Endodermal cell (in vitro differentiated cells): ENCODE measurements around the gene GAREM1. TPM values are rescaled to one million over a fixed set of nuclear protein-coding genes. Genes with fewer than 3 reads are reported as not detected.

Experiments used
- DNase-seq: peaks from one replicate; pipeline ENCODE4 v3.0.0-alpha.2; 2017
- H3K27ac ChIP-seq: 2 replicates; pipeline ENCODE4 v1.5.1; 2013; ENCODE audit warnings: mild to moderate bottlenecking, low read depth, low read length, moderate library complexity
- H3K27me3 ChIP-seq: 2 replicates; pipeline ENCODE4 v1.6.1; 2013; ENCODE audit warnings: mild to moderate bottlenecking, low read length, moderate library complexity; ENCODE audit not compliant: insufficient read depth, control insufficient read depth, poor library complexity, severe bottlenecking
- H3K36me3 ChIP-seq: 2 replicates; pipeline ENCODE4 v1.7.0; 2013; ENCODE audit warnings: mild to moderate bottlenecking, low read length, moderate library complexity; ENCODE audit not compliant: control insufficient read depth, insufficient read depth
- H3K4me1 ChIP-seq: one replicate; pipeline ENCODE4 v1.7.0; 2013; ENCODE audit warnings: low read length; ENCODE audit not compliant: control insufficient read depth, insufficient read depth
- H3K4me3 ChIP-seq: 2 replicates; pipeline ENCODE4 v1.5.1; 2013; ENCODE audit warnings: mild to moderate bottlenecking, low read length, moderate library complexity
- H3K9ac ChIP-seq: 2 replicates; pipeline ENCODE4 v1.6.1; 2013; ENCODE audit warnings: mild to moderate bottlenecking, low read length, moderate library complexity; ENCODE audit not compliant: poor library complexity, severe bottlenecking; ENCODE audit errors: extremely low read depth
- H3K9me3 ChIP-seq: 2 replicates; pipeline ENCODE4 v1.6.1; 2013; ENCODE audit warnings: mild to moderate bottlenecking, low read length, moderate library complexity; ENCODE audit not compliant: control insufficient read depth
- H3K27ac Mint-ChIP-seq: 2 replicates; pipeline ENCODE4 v1.8.0; 2020; ENCODE audit warnings: mixed read lengths
- H3K27me3 Mint-ChIP-seq: 2 replicates; pipeline ENCODE4 v1.8.0; 2021; ENCODE audit warnings: mild to moderate bottlenecking, mixed read lengths; ENCODE audit not compliant: insufficient read depth
- H3K36me3 Mint-ChIP-seq: 2 replicates; pipeline ENCODE4 v1.8.0; 2020; ENCODE audit warnings: low read depth, mixed read lengths
- H3K4me1 Mint-ChIP-seq: 2 replicates; pipeline ENCODE4 v1.8.0; 2020; ENCODE audit warnings: mixed read lengths
- H3K4me3 Mint-ChIP-seq: 2 replicates; pipeline ENCODE4 v1.8.0; 2020; ENCODE audit warnings: mild to moderate bottlenecking, moderate library complexity, mixed read lengths
- H3K9me3 Mint-ChIP-seq: 2 replicates; pipeline ENCODE4 v1.8.0; 2020; ENCODE audit warnings: mild to moderate bottlenecking, mixed read lengths
- WGBS, 2 experiments: methylation state at CpG; one replicate each; pipeline versions ENCODE4 v1.1.5 to v1.1.7; 2013; ENCODE audit warnings: missing lambda C conversion rate in 2 of 2, mixed read lengths in 1 of 2; ENCODE audit not compliant: insufficient coverage in 1 of 2, insufficient read length in 1 of 2; 5-methylcytosine and 5-hydroxymethylcytosine counted together
- total RNA-seq, 2 donors: library from RNA; stranded (reverse); fragmentation: NEBNext Ultra II Directional in 1 of 2; extraction: Animal tissue kit (Norgen Biotek cat#: 25700) in 1 of 2; gene quantifications; 2 replicates in 1 of 2; 3 replicates in 1 of 2; pipeline ENCODE4 v1.2.1, GENCODE V29; 2021
- TF ChIP-seq, protein P1 (sequence below): fragments of 200-600 bp; sonication (generic); conservative IDR thresholded peaks from 2 replicates; pipeline ENCODE4 v1.5.0; 2021; ENCODE audit warnings: antibody characterized with exemption, mild to moderate bottlenecking

GAREM1 gene
- total RNA-seq, 2 donors from 2014 or later = 9.2 to 9.4 TPM

DNA sequence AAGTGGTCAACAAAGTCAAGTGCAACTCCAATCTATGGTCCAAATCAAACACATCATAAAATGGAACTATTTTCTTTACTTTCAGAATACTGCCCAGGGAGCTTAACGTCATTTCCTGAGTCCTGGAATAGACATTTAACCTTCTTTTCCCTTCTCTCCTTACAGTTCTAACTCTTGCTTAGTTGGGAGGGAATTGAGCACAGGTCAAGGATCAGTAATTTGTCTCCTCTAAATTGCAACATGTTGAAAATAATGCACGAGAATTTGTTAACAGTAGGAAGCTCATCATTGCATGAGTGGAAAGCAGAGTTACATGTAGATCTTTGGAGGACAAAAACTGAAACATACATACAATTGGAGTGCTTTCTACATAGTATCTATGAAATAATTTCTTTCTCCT is 193.1 kb downstream of the GAREM1 start:
- H3K27ac Mint-ChIP-seq = no peak overlapping the region
- H3K9me3 Mint-ChIP-seq = peaks cover 7% of the 10 kb centered on the region
- no peaks in the 10 kb centered on the region for H3K36me3 ChIP-seq
- H3K4me1 Mint-ChIP-seq = peaks cover 3% of the 10 kb centered on the region
- H3K4me3 ChIP-seq = no peak overlapping the region
- no peak for DNase-seq
- H3K9me3 ChIP-seq = no peaks in the 10 kb centered on the region
- 90 to 91% methylated on average over 2 of the region's 2 CpGs for WGBS, 2 experiments
- H3K9ac ChIP-seq = no peak overlapping the region
- no peak overlapping the region for H3K4me3 Mint-ChIP-seq
- TF ChIP-seq, protein P1, sequence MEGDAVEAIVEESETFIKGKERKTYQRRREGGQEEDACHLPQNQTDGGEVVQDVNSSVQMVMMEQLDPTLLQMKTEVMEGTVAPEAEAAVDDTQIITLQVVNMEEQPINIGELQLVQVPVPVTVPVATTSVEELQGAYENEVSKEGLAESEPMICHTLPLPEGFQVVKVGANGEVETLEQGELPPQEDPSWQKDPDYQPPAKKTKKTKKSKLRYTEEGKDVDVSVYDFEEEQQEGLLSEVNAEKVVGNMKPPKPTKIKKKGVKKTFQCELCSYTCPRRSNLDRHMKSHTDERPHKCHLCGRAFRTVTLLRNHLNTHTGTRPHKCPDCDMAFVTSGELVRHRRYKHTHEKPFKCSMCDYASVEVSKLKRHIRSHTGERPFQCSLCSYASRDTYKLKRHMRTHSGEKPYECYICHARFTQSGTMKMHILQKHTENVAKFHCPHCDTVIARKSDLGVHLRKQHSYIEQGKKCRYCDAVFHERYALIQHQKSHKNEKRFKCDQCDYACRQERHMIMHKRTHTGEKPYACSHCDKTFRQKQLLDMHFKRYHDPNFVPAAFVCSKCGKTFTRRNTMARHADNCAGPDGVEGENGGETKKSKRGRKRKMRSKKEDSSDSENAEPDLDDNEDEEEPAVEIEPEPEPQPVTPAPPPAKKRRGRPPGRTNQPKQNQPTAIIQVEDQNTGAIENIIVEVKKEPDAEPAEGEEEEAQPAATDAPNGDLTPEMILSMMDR = no peak
- H3K27ac ChIP-seq = no peak overlapping the region
- H3K36me3 Mint-ChIP-seq = peaks cover 9% of the 10 kb centered on the region
- H3K27me3 ChIP-seq = no peaks in the 10 kb centered on the region
- no peaks in the 10 kb centered on the region for H3K4me1 ChIP-seq
- H3K27me3 Mint-ChIP-seq = no peaks in the 10 kb centered on the region

DNA sequence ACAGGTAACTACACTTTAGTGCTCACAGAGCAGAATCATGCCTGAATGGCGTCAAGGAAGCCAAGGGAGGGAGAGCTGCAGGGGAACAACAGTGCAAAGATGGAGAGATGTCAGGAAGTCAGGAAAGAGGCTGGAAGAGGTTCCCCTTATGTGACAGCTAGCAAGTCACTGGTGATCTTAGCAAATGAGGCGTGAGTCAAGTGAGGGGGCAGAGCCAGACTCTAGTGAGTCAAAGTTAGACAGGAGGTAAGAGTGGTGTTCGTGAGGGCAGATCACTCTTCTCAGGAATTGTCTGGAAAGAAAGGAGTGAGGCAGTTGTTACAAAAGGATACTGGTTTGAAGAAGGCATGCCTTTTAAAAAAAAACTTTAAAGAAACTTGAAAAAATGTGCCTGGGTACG is 193.8 kb downstream of the GAREM1 start:
- DNase-seq = no peak
- no peak overlapping the region for H3K9ac ChIP-seq
- TF ChIP-seq, protein P1 = no peak
- H3K9me3 Mint-ChIP-seq = peaks cover 7% of the 10 kb centered on the region
- H3K27ac Mint-ChIP-seq = no peak overlapping the region
- H3K4me3 Mint-ChIP-seq = no peak overlapping the region
- H3K4me1 Mint-ChIP-seq = no peaks in the 10 kb centered on the region
- peaks cover 7% of the 10 kb centered on the region for H3K36me3 Mint-ChIP-seq
- WGBS, 2 experiments = 94 to 98% methylated on average over 4 of the region's 4 CpGs
- no peaks in the 10 kb centered on the region for H3K4me1 ChIP-seq
- H3K27me3 ChIP-seq = no peaks in the 10 kb centered on the region
- H3K27ac ChIP-seq = no peak overlapping the region
- no peaks in the 10 kb centered on the region for H3K27me3 Mint-ChIP-seq
- no peaks in the 10 kb centered on the region for H3K9me3 ChIP-seq
- no peaks in the 10 kb centered on the region for H3K36me3 ChIP-seq
- H3K4me3 ChIP-seq = no peak overlapping the region

DNA sequence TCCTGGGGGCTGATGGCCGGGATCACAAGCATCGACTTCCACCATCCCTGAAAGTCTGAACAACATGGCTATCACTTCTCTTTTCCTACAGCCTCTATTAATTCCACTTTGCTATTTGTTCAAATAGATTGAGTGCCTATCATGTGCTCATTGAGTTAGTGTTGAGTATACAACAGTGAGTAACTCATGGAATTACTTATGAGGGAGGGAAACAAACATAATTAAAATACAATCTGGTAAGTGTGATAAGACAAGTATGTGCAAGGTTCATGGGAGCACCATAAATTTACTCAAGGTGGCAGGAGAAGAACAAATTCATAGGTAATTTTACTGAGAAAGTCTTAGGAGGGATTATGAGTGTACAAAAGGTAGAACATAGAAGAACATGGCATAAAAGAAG is 194.4 kb downstream of the GAREM1 start:
- peaks cover 7% of the 10 kb centered on the region for H3K9me3 Mint-ChIP-seq
- DNase-seq = no peak
- Histone ChIP-seq H3K9me3 (no peaks in the 10 kb centered on the region), H3K36me3 (no peaks in the 10 kb centered on the region), H3K4me1 (no peaks in the 10 kb centered on the region), H3K9ac (no peak overlapping the region), H3K4me3 (no peak overlapping the region), H3K27me3 (no peaks in the 10 kb centered on the region), H3K27ac (no peak overlapping the region)
- 97% methylated on average over 2 of the region's 2 CpGs; no CpG with 5 or more reads in 1 of the 2 experiments for WGBS, 2 experiments
- H3K27me3 Mint-ChIP-seq = no peaks in the 10 kb centered on the region
- no peaks in the 10 kb centered on the region for H3K4me1 Mint-ChIP-seq
- TF ChIP-seq, protein P1 = no peak
- peaks cover 7% of the 10 kb centered on the region for H3K36me3 Mint-ChIP-seq
- no peak overlapping the region for H3K4me3 Mint-ChIP-seq
- H3K27ac Mint-ChIP-seq = no peak overlapping the region
